ENCODE data around the gene GREB1L. TPM values are rescaled to one million over a fixed set of nuclear protein-coding genes. Genes with fewer than 3 reads are reported as not detected.
"Not testable (repeated sequence)": the region's sequence is repeated elsewhere in the genome, so short reads cannot be mapped to it uniquely, and the experiment has no call there.

The GREB1L gene
- total RNA-seq, 2 experiments from 2014 or later = not detected

DNA sequence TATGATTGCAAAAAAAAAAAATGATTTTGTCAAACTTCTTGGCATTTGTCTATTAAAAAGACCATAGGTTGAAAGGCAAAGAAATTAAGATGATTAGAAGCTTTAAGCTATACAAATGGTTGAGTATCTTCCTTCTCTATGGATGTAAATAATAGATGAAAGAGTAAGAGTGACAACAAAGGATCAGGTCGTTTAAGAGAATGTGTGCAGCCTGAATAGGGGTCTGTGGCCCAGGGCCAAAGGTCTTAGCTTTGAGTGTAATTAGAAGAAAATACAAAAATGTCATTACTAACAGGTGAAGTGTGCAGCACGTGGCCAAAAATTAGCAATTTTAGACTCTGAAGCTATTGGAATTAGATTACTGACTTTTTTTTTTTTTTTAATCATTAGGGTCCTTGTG, 122.4 kb downstream of the GREB1L start:
- CTCF ChIA-PET (ENCODE audit: unreplicated experiment) = no interaction called here
- no peak for DNase-seq (ENCODE audit: low spot score)

GRCh38 chr18:21366896-21367295, 124.9 kb downstream of the GREB1L start:
- no peak overlapping the region for H3K4me3 ChIP-seq (ENCODE audit: low read depth, low read length, poor library complexity, severe bottlenecking)
- no peaks in the 10 kb centered on the region for H3K36me3 ChIP-seq (ENCODE audit: insufficient read depth, low read length)
- intact Hi-C loops (cut with micrococcal nuclease; ENCODE audit: unreplicated experiment) = no loop called here
- H3K9me2 ChIP-seq (ENCODE audit: insufficient read depth, low read length) = no peaks in the 10 kb centered on the region
- DNase-seq (ENCODE audit: low spot score) = no peak
- H3K27ac ChIP-seq (ENCODE audit: low read depth, low read length, poor library complexity, severe bottlenecking) = no peak overlapping the region
- H2AFZ ChIP-seq (ENCODE audit: low read length) = no peak overlapping the region
- H4K20me1 ChIP-seq (ENCODE audit: insufficient read depth, low read length) = no peaks in the 10 kb centered on the region
- H3K9me3 ChIP-seq (ENCODE audit: low read length) = no peaks in the 10 kb centered on the region
- ChIA-PET POLR2A (no interaction called here), CTCF (ENCODE audit: unreplicated experiment) (no interaction called here)
- no peaks in the 10 kb centered on the region for H3K79me2 ChIP-seq (ENCODE audit: insufficient read depth, low read depth, low read length)
- no peak for TF ChIP-seq CTCF (conservative IDR thresholded peaks at IDR 0.05; ENCODE audit: low read length)
- TF ChIP-seq EZH2phosphoT487 (IDR thresholded peaks at IDR 0.05; ENCODE audit: borderline replicate concordance, low read depth, low read length) = no peak
- H3K4me1 ChIP-seq (ENCODE audit: insufficient read depth, low read length, poor library complexity, severe bottlenecking) = no peaks in the 10 kb centered on the region
- BruUV-seq (replicated peaks) = no TSS peak
- H3K4me2 ChIP-seq (ENCODE audit: low read length) = no peak overlapping the region

More for the DNA sequence above, 122.4 kb downstream of the GREB1L start:
- Histone ChIP-seq H3K4me2 (ENCODE audit: low read length) (no peak overlapping the region), H3K4me3 (ENCODE audit: low read depth, low read length, poor library complexity, severe bottlenecking) (no peak overlapping the region), H3K9me2 (ENCODE audit: insufficient read depth, low read length) (no peaks in the 10 kb centered on the region), H3K4me1 (ENCODE audit: insufficient read depth, low read length, poor library complexity, severe bottlenecking) (no peaks in the 10 kb centered on the region), H4K20me1 (ENCODE audit: insufficient read depth, low read length) (no peaks in the 10 kb centered on the region), H3K9me3 (ENCODE audit: low read length) (no peaks in the 10 kb centered on the region), H3K27ac (ENCODE audit: low read depth, low read length, poor library complexity, severe bottlenecking) (no peak overlapping the region), H3K79me2 (ENCODE audit: insufficient read depth, low read depth, low read length) (no peaks in the 10 kb centered on the region), H2AFZ (ENCODE audit: low read length) (no peak overlapping the region), H3K36me3 (ENCODE audit: insufficient read depth, low read length) (no peaks in the 10 kb centered on the region)
- BruUV-seq (replicated peaks) = no TSS peak
- intact Hi-C loops (cut with micrococcal nuclease; ENCODE audit: unreplicated experiment) = no loop called here
- POLR2A ChIA-PET = no interaction called here
- no peak for TF ChIP-seq EZH2phosphoT487 (IDR thresholded peaks at IDR 0.05; ENCODE audit: borderline replicate concordance, low read depth, low read length)

GRCh38 chr18:21369146-21369545, 127.1 kb downstream of the GREB1L start:
- no peaks in the 10 kb centered on the region for H3K9me3 ChIP-seq (ENCODE audit: low read length)
- H3K9me2 ChIP-seq (ENCODE audit: insufficient read depth, low read length) = no peaks in the 10 kb centered on the region
- ChIA-PET CTCF (ENCODE audit: unreplicated experiment) (no interaction called here), POLR2A (no interaction called here)
- no peaks in the 10 kb centered on the region for H3K4me1 ChIP-seq (ENCODE audit: insufficient read depth, low read length, poor library complexity, severe bottlenecking)
- DNase-seq (ENCODE audit: low spot score) = no peak
- H3K27ac ChIP-seq (ENCODE audit: low read depth, low read length, poor library complexity, severe bottlenecking) = no peak overlapping the region
- H3K79me2 ChIP-seq (ENCODE audit: insufficient read depth, low read depth, low read length) = no peaks in the 10 kb centered on the region
- H3K36me3 ChIP-seq (ENCODE audit: insufficient read depth, low read length) = no peaks in the 10 kb centered on the region
- H3K4me3 ChIP-seq (ENCODE audit: low read depth, low read length, poor library complexity, severe bottlenecking) = no peak overlapping the region
- H2AFZ ChIP-seq (ENCODE audit: low read length) = no peak overlapping the region
- BruUV-seq (replicated peaks) = no TSS peak
- no peaks in the 10 kb centered on the region for H4K20me1 ChIP-seq (ENCODE audit: insufficient read depth, low read length)
- no peak for TF ChIP-seq CTCF (conservative IDR thresholded peaks at IDR 0.05; ENCODE audit: low read length)
- TF ChIP-seq EZH2phosphoT487 (IDR thresholded peaks at IDR 0.05; ENCODE audit: borderline replicate concordance, low read depth, low read length) = no peak
- no peak overlapping the region for H3K4me2 ChIP-seq (ENCODE audit: low read length)
- intact Hi-C loops (cut with micrococcal nuclease; ENCODE audit: unreplicated experiment) = no loop called here

DNA sequence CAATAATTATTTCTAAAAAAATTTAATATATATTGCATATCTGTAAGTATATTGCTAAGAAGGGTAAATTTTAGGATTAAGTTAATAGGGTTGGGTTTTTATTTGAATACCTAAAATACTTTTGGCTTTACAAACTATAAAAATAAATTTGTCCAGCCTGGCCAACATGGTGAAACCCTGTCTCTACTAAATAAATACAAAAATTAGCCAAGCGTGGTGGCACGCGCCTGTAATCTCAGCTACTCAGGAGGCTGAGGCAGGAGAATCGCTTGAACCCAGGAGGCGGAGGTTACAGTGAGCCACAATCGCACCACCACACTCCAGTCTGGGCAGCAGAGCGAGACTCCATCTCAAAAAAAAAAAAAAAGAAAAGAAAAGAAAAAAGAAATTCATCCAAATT, 127.6 kb downstream of the GREB1L start:
- H3K4me3 ChIP-seq (ENCODE audit: low read depth, low read length, poor library complexity, severe bottlenecking); H2AFZ ChIP-seq (ENCODE audit: low read length); intact Hi-C loops (cut with micrococcal nuclease; ENCODE audit: unreplicated experiment); CTCF ChIA-PET (ENCODE audit: unreplicated experiment); DNase-seq (ENCODE audit: low spot score); H3K4me1 ChIP-seq (ENCODE audit: insufficient read depth, low read length, poor library complexity, severe bottlenecking); BruUV-seq (replicated peaks); H3K9me2 ChIP-seq (ENCODE audit: insufficient read depth, low read length); H3K9me3 ChIP-seq (ENCODE audit: low read length); H3K4me2 ChIP-seq (ENCODE audit: low read length); H3K36me3 ChIP-seq (ENCODE audit: insufficient read depth, low read length); H3K79me2 ChIP-seq (ENCODE audit: insufficient read depth, low read depth, low read length); H4K20me1 ChIP-seq (ENCODE audit: insufficient read depth, low read length); H3K27ac ChIP-seq (ENCODE audit: low read depth, low read length, poor library complexity, severe bottlenecking): not testable (repeated sequence)
- POLR2A ChIA-PET = interaction anchor here (0.7 kb wide), 1 partner anchor 688 kb away, joined by 3 read pairs; no protein-coding TSS in a partner anchor
